Measurements from ENCODE around the gene GPRC5C. TPM values are rescaled to one million over a fixed set of nuclear protein-coding genes. Genes with fewer than 3 reads are reported as not detected.
A peak's percentile ranks its signal among the peaks of the same experiment; 100 is the strongest.
"Not testable (repeated sequence)": the region's sequence is repeated elsewhere in the genome, so short reads cannot be mapped to it uniquely, and the experiment has no call there.

The GPRC5C gene
- polyA plus RNA-seq, 4 donors, result 116 to 145 (median 126) TPM

GRCh38 chr17:74404789-74405188 is 27.1 kb upstream of the GPRC5C start:
- DNase-seq (ENCODE audit: low read depth in 4 of 4, low spot score in 3 of 4), result no peak

GRCh38 chr17:74405311-74405710 is 26.6 kb upstream of the GPRC5C start:
- DNase-seq (ENCODE audit: low read depth in 4 of 4, low spot score in 3 of 4), result not testable (repeated sequence)

- DNase-seq (ENCODE audit: low read depth in 4 of 4, low spot score in 3 of 4), result no peak
These were observed 24.5 kb upstream of the GPRC5C start for GRCh38 chr17:74407384-74407783.

- no peak for DNase-seq (ENCODE audit: low read depth in 4 of 4, low spot score in 3 of 4)
These were observed 23.6 kb upstream of the GPRC5C start for GRCh38 chr17:74408262-74408661.

GRCh38 chr17:74408815-74409214 is 23.1 kb upstream of the GPRC5C start:
- no peak for DNase-seq (ENCODE audit: low read depth in 4 of 4, low spot score in 3 of 4)

GRCh38 chr17:74410001-74410443 is 21.9 kb upstream of the GPRC5C start:
- no peak for DNase-seq (ENCODE audit: low read depth in 4 of 4, low spot score in 3 of 4)

GRCh38 chr17:74412581-74412980 is 19.3 kb upstream of the GPRC5C start:
- no peak for DNase-seq (ENCODE audit: low read depth in 4 of 4, low spot score in 3 of 4)

- no peak for DNase-seq (ENCODE audit: low read depth in 4 of 4, low spot score in 3 of 4)
These were observed 18.4 kb upstream of the GPRC5C start for GRCh38 chr17:74413491-74413890.

- no peak for DNase-seq (ENCODE audit: low read depth in 4 of 4, low spot score in 3 of 4)
These were observed 17.4 kb upstream of the GPRC5C start for GRCh38 chr17:74414510-74414909.

- DNase-seq (ENCODE audit: low read depth in 4 of 4, low spot score in 3 of 4), result no peak
These were observed 16.1 kb upstream of the GPRC5C start for GRCh38 chr17:74415608-74416396.

- no peak for DNase-seq (ENCODE audit: low read depth in 4 of 4, low spot score in 3 of 4)
These were observed 14.5 kb upstream of the GPRC5C start for GRCh38 chr17:74417178-74418045.

GRCh38 chr17:74419928-74420411 is 11.9 kb upstream of the GPRC5C start:
- DNase-seq (ENCODE audit: low read depth in 4 of 4, low spot score in 3 of 4), result no peak

GRCh38 chr17:74424117-74424516 is 7.8 kb upstream of the GPRC5C start:
- no peak for DNase-seq (ENCODE audit: low read depth in 4 of 4, low spot score in 3 of 4)

- DNase-seq (ENCODE audit: low read depth in 4 of 4, low spot score in 3 of 4), result no peak
These were observed 7.2 kb upstream of the GPRC5C start for GRCh38 chr17:74424657-74425056.

- no peak for DNase-seq (ENCODE audit: low read depth in 4 of 4, low spot score in 3 of 4)
These were observed 5.3 kb upstream of the GPRC5C start for GRCh38 chr17:74426551-74427047.

GRCh38 chr17:74427048-74427762 is 4.7 kb upstream of the GPRC5C start:
- peak in 1 of 4 donors; percentile 84 for DNase-seq (ENCODE audit: low read depth in 4 of 4, low spot score in 3 of 4)

GRCh38 chr17:74427763-74428153 is 4.1 kb upstream of the GPRC5C start:
- no peak for DNase-seq (ENCODE audit: low read depth in 4 of 4, low spot score in 3 of 4)

GRCh38 chr17:74429604-74430384 is 2.1 kb upstream of the GPRC5C start:
- no peak for DNase-seq (ENCODE audit: low read depth in 4 of 4, low spot score in 3 of 4)

- DNase-seq (ENCODE audit: low read depth in 4 of 4, low spot score in 3 of 4), result no peak
These were observed 1.5 kb upstream of the GPRC5C start for GRCh38 chr17:74430385-74430705.

Data from right renal pelvis (tissue), 4 donors.